Measurements from ENCODE around the gene NOTCH2. TPM values are rescaled to one million over a fixed set of nuclear protein-coding genes. Genes with fewer than 3 reads are reported as not detected.
A peak's percentile ranks its signal among the peaks of the same experiment; 100 is the strongest.

NOTCH2 gene
- total RNA-seq, 2 donors from 2014 or later, result 64.6 to 79.2 TPM

- H3K27me3 Mint-ChIP-seq (ENCODE audit: low read depth), result no peaks in the 10 kb centered on the region
- peaks cover 0 to 3% of the 10 kb centered on the region in 2 donors for H3K36me3 Mint-ChIP-seq (ENCODE audit: insufficient read depth in 2 of 2)
- no peak for DNase-seq
These were observed 109.9 kb downstream of the NOTCH2 start for GRCh38 chr1:119959268-119960220.

GRCh38 chr1:119958223-119958622, 111.2 kb downstream of the NOTCH2 start:
- H3K36me3 Mint-ChIP-seq (ENCODE audit: insufficient read depth in 2 of 2), result peaks cover 0 to 4% of the 10 kb centered on the region in 2 donors
- ATAC-seq (replicated peaks in 1 of 2), result no peak
- no peak for DNase-seq
- no peak overlapping the region for H3K27ac Mint-ChIP-seq
- no peaks in the 10 kb centered on the region for H3K9me3 Mint-ChIP-seq
- no peak overlapping the region for H3K4me3 Mint-ChIP-seq
- no peaks in the 10 kb centered on the region for H3K27me3 Mint-ChIP-seq (ENCODE audit: low read depth)
- peaks cover 16% of the 10 kb centered on the region for H3K4me1 Mint-ChIP-seq (ENCODE audit: low read depth)

More at GRCh38 chr1:119959268-119960220, 109.9 kb downstream of the NOTCH2 start:
- no peak for ATAC-seq (replicated peaks in 1 of 2)
- H3K27ac Mint-ChIP-seq, result no peak overlapping the region
- peaks cover 5% of the 10 kb centered on the region for H3K4me1 Mint-ChIP-seq (ENCODE audit: low read depth)
- no peaks in the 10 kb centered on the region for H3K9me3 Mint-ChIP-seq
- H3K4me3 Mint-ChIP-seq, result no peak overlapping the region

- no peak overlapping the region for H3K4me3 Mint-ChIP-seq
- DNase-seq, result no peak
These were observed 113.2 kb downstream of the NOTCH2 start for GRCh38 chr1:119956306-119956705.

GRCh38 chr1:119954476-119955422, 114.7 kb downstream of the NOTCH2 start:
- Mint-ChIP-seq H3K4me3 (peak overlapping the region in 1 of 2 donors; percentile 31), H3K4me1 (ENCODE audit: low read depth) (peaks cover 19% of the 10 kb centered on the region), H3K27me3 (ENCODE audit: low read depth) (no peaks in the 10 kb centered on the region), H3K36me3 (ENCODE audit: insufficient read depth in 2 of 2) (peaks cover 0 to 8% of the 10 kb centered on the region in 2 donors), H3K9me3 (no peaks in the 10 kb centered on the region), H3K27ac (no peak overlapping the region)
- no peak for DNase-seq
- ATAC-seq (replicated peaks in 1 of 2), result peak; percentile 62 to 67

More at GRCh38 chr1:119956306-119956705, 113.2 kb downstream of the NOTCH2 start:
- Mint-ChIP-seq H3K4me1 (ENCODE audit: low read depth) (peaks cover 19% of the 10 kb centered on the region), H3K9me3 (no peaks in the 10 kb centered on the region), H3K27me3 (ENCODE audit: low read depth) (no peaks in the 10 kb centered on the region), H3K27ac (no peak overlapping the region), H3K36me3 (ENCODE audit: insufficient read depth in 2 of 2) (peaks cover 0 to 4% of the 10 kb centered on the region in 2 donors)
- ATAC-seq (replicated peaks in 1 of 2), result no peak

- Mint-ChIP-seq H3K4me3 (peak overlapping the region; percentile 21 to 29), H3K27ac (peak overlapping the region; percentile 39), H3K4me1 (ENCODE audit: low read depth) (peaks cover 19% of the 10 kb centered on the region), H3K9me3 (no peaks in the 10 kb centered on the region), H3K27me3 (ENCODE audit: low read depth) (no peaks in the 10 kb centered on the region), H3K36me3 (ENCODE audit: insufficient read depth in 2 of 2) (peaks cover 0 to 5% of the 10 kb centered on the region in 2 donors)
- DNase-seq (peak in 1 of 2 donors; percentile 13), ATAC-seq (replicated peaks in 1 of 2) (peak; percentile 68 to 70)
These were observed 116.0 kb downstream of the NOTCH2 start for GRCh38 chr1:119953266-119953998.

GRCh38 chr1:119952496-119952895, 117.0 kb downstream of the NOTCH2 start:
- no peaks in the 10 kb centered on the region for H3K9me3 Mint-ChIP-seq
- peak overlapping the region; percentile 39 for H3K27ac Mint-ChIP-seq
- no peak for ATAC-seq (replicated peaks in 1 of 2)
- H3K27me3 Mint-ChIP-seq (ENCODE audit: low read depth), result no peaks in the 10 kb centered on the region
- peaks cover 0 to 5% of the 10 kb centered on the region in 2 donors for H3K36me3 Mint-ChIP-seq (ENCODE audit: insufficient read depth in 2 of 2)
- no peak for DNase-seq
- H3K4me3 Mint-ChIP-seq, result no peak overlapping the region
- peaks cover 19% of the 10 kb centered on the region for H3K4me1 Mint-ChIP-seq (ENCODE audit: low read depth)

GRCh38 chr1:119948342-119949214, 120.9 kb downstream of the NOTCH2 start:
- Mint-ChIP-seq H3K4me1 (ENCODE audit: low read depth) (peaks cover 6% of the 10 kb centered on the region), H3K27me3 (ENCODE audit: low read depth) (no peaks in the 10 kb centered on the region), H3K36me3 (ENCODE audit: insufficient read depth in 2 of 2) (peaks cover 0 to 4% of the 10 kb centered on the region in 2 donors), H3K27ac (no peak overlapping the region), H3K9me3 (no peaks in the 10 kb centered on the region), H3K4me3 (no peak overlapping the region)
- ATAC-seq (replicated peaks in 1 of 2), result peak; percentile 65
- DNase-seq, result peak; percentile 75 to 76

- Mint-ChIP-seq H3K27ac (no peak overlapping the region), H3K4me3 (no peak overlapping the region), H3K27me3 (ENCODE audit: low read depth) (no peaks in the 10 kb centered on the region), H3K36me3 (ENCODE audit: insufficient read depth in 2 of 2) (peaks cover 0 to 4% of the 10 kb centered on the region in 2 donors), H3K4me1 (ENCODE audit: low read depth) (no peaks in the 10 kb centered on the region), H3K9me3 (no peaks in the 10 kb centered on the region)
- no peak for ATAC-seq (replicated peaks in 1 of 2)
- no peak for DNase-seq
These were observed 122.0 kb downstream of the NOTCH2 start for GRCh38 chr1:119947468-119947867.

- H3K36me3 Mint-ChIP-seq (ENCODE audit: insufficient read depth in 2 of 2), result peaks cover 0 to 7% of the 10 kb centered on the region in 2 donors
- no peak for DNase-seq
- no peak overlapping the region for H3K4me3 Mint-ChIP-seq
- ATAC-seq (replicated peaks in 1 of 2), result no peak
- H3K4me1 Mint-ChIP-seq (ENCODE audit: low read depth), result no peaks in the 10 kb centered on the region
- H3K9me3 Mint-ChIP-seq, result no peaks in the 10 kb centered on the region
- H3K27ac Mint-ChIP-seq, result peak overlapping the region; percentile 28
- no peaks in the 10 kb centered on the region for H3K27me3 Mint-ChIP-seq (ENCODE audit: low read depth)
These were observed 122.7 kb downstream of the NOTCH2 start for GRCh38 chr1:119946724-119947123.

- peaks cover 0 to 7% of the 10 kb centered on the region in 2 donors for H3K36me3 Mint-ChIP-seq (ENCODE audit: insufficient read depth in 2 of 2)
- H3K9me3 Mint-ChIP-seq, result no peaks in the 10 kb centered on the region
- H3K4me1 Mint-ChIP-seq (ENCODE audit: low read depth), result no peaks in the 10 kb centered on the region
- H3K27ac Mint-ChIP-seq, result no peak overlapping the region
- no peak for ATAC-seq (replicated peaks in 1 of 2)
- H3K27me3 Mint-ChIP-seq (ENCODE audit: low read depth), result no peaks in the 10 kb centered on the region
- DNase-seq, result no peak
- no peak overlapping the region for H3K4me3 Mint-ChIP-seq
These were observed 126.2 kb downstream of the NOTCH2 start for GRCh38 chr1:119943216-119943615.

GRCh38 chr1:119941392-119941791, 128.1 kb downstream of the NOTCH2 start:
- no peak overlapping the region for H3K4me3 Mint-ChIP-seq
- H3K4me1 Mint-ChIP-seq (ENCODE audit: low read depth), result no peaks in the 10 kb centered on the region
- no peaks in the 10 kb centered on the region for H3K27me3 Mint-ChIP-seq (ENCODE audit: low read depth)
- ATAC-seq (replicated peaks in 1 of 2) (no peak), DNase-seq (no peak)
- no peak overlapping the region for H3K27ac Mint-ChIP-seq
- H3K9me3 Mint-ChIP-seq, result no peaks in the 10 kb centered on the region
- peaks cover 0 to 7% of the 10 kb centered on the region in 2 donors for H3K36me3 Mint-ChIP-seq (ENCODE audit: insufficient read depth in 2 of 2)
